Transverse colon (tissue), 4 donors: Measurements from ENCODE around the gene CIDEA. TPM values are rescaled to one million over a fixed set of nuclear protein-coding genes. Genes with fewer than 3 reads are reported as not detected.
"Not testable (repeated sequence)": the region's sequence is repeated elsewhere in the genome, so short reads cannot be mapped to it uniquely, and the experiment has no call there.

Experiments used
- DNase-seq: peaks from one replicate; pipeline ENCODE4 v3.0.0-alpha.2; 2019
- H3K27ac ChIP-seq, 4 donors: fragments of 200-600 bp; sonication (generic); 2 replicates each; pipeline ENCODE4 v1.5.1; 2016 to 2018; ENCODE audit warnings: inconsistent platforms in 4 of 4
- H3K27me3 ChIP-seq: fragments of 200-600 bp; sonication (generic); 2 replicates; pipeline ENCODE4 v1.5.1; 2017; ENCODE audit warnings: inconsistent platforms
- H3K36me3 ChIP-seq, 4 donors: fragments of 200-600 bp; sonication (generic); 2 replicates each; pipeline ENCODE4 v1.5.1; 2017 to 2019; ENCODE audit warnings: inconsistent platforms in 4 of 4
- H3K4me1 ChIP-seq, 4 donors: fragments of 200-600 bp; sonication (generic); 2 replicates each; pipeline ENCODE4 v1.5.1; 2017 to 2020; ENCODE audit warnings: inconsistent platforms in 4 of 4
- H3K4me3 ChIP-seq, 4 donors: fragments of 200-600 bp; sonication (generic); 1 replicate in 1 of 4; 2 replicates in 3 of 4; pipeline versions ENCODE4 v1.5.1 to v1.6.1; 2017 to 2019; ENCODE audit warnings: inconsistent platforms in 4 of 4
- H3K9me3 ChIP-seq, 2 donors: fragments of 200-600 bp; sonication (generic); 2 replicates each; pipeline ENCODE4 v1.5.1; 2017 to 2019; ENCODE audit warnings: inconsistent platforms in 2 of 2
- CTCF ChIP-seq, 5 experiments: fragments of 200-600 bp in 3 of 5; fragments of 450-650 bp in 2 of 5; sonication (generic) in 3 of 5; IDR thresholded peaks; 1 replicate in 2 of 5; 2 replicates in 3 of 5; pipeline ENCODE4 v1.5.1; 2016 to 2017; ENCODE audit warnings: antibody characterized with exemption in 5 of 5, inconsistent platforms in 3 of 5, mild to moderate bottlenecking in 2 of 5, moderate library complexity in 1 of 5
- EP300 ChIP-seq: sonication (generic); formaldehyde crosslinking; IDR thresholded peaks from one replicate; pipeline ENCODE4 v1.6.1; 2017; ENCODE audit warnings: antibody characterized with exemption, low read depth
- POLR2A ChIP-seq: fragments of 450-650 bp; IDR thresholded peaks from one replicate; pipeline ENCODE4 v1.6.1; 2016; ENCODE audit warnings: antibody characterized with exemption, mild to moderate bottlenecking, moderate library complexity
- POLR2AphosphoS5 ChIP-seq, 3 donors: sonication (generic); formaldehyde crosslinking; IDR thresholded peaks; one replicate each; pipeline ENCODE4 v1.6.1; 2016; ENCODE audit warnings: antibody characterized with exemption in 3 of 3
- WGBS, 2 donors: methylation state at CpG; one replicate each; pipeline ENCODE4 v1.1.5; 2018; ENCODE audit warnings: low coverage in 1 of 2; 5-methylcytosine and 5-hydroxymethylcytosine counted together
- in situ Hi-C, 4 donors: fragments of 200-750 bp; cut with MboI; loops; one replicate each; pipeline versions ENCODE4 v1.15.0 to v1.15.1; 2017; ENCODE audit warnings: low sequenced_read_pairs in 3 of 4, low pct_ligation_motif_present in 1 of 4, low pct_unique_long_range_greater_than_20kb in 1 of 4
- intact Hi-C: fragments of 100-400 bp; cut with DNase I; formaldehyde crosslinking; loops from one replicate; pipeline ENCODE4 v1.15.1; 2023; ENCODE audit warnings: low total_unique reads
- total RNA-seq, 4 donors: library from RNA; depleted of rRNA; stranded (reverse); fragments of >200 nt; gene quantifications; one replicate each; pipeline ENCODE4 v1.1.0, GENCODE V29; 2016

CIDEA gene
- total RNA-seq, 4 donors from 2014 or later, result 0.68 to 3.8 (median 3.7) TPM; not detected in 1

GRCh38 chr18:12238826-12239225 lies 15.3 kb upstream of the CIDEA start:
- no peaks in the 10 kb centered on the region for H3K4me1 ChIP-seq
- H3K36me3 ChIP-seq, result no peaks in the 10 kb centered on the region
- in situ Hi-C loops (loop anchor here in 2 of 4 donors (10.0 to 25.0 kb wide), 3 partner anchors 144 to 1634 kb away; partner anchors contain the start of gene ANKRD62 (in 1 of the 2)), intact Hi-C loops (no loop called here)
- no peaks in the 10 kb centered on the region for H3K9me3 ChIP-seq
- H3K27me3 ChIP-seq, result no peaks in the 10 kb centered on the region
- no peak for TF ChIP-seq POLR2AphosphoS5 (IDR thresholded peaks at IDR 0.05)
- TF ChIP-seq EP300, result no peak
- TF ChIP-seq POLR2A, result no peak
- no peak for TF ChIP-seq CTCF (IDR thresholded peaks at IDR 0.05)
- no peak for DNase-seq
- H3K4me3 ChIP-seq, result no peak overlapping the region
- 37 to 43% methylated on average over 3 of the region's 3 CpGs for WGBS, 2 donors
- H3K27ac ChIP-seq, result no peak overlapping the region

GRCh38 chr18:12239431-12239830 lies 14.7 kb upstream of the CIDEA start:
- intact Hi-C loops (no loop called here), in situ Hi-C loops (loop anchor here in 2 of 4 donors (10.0 to 25.0 kb wide), 3 partner anchors 145 to 1635 kb away; partner anchors contain the start of gene ANKRD62 (in 1 of the 2))
- H3K9me3 ChIP-seq, result no peaks in the 10 kb centered on the region
- no peaks in the 10 kb centered on the region for H3K36me3 ChIP-seq
- 82 to 90% methylated on average over 2 to 6 of the region's 6 CpGs for WGBS, 2 donors
- no peak overlapping the region for H3K27ac ChIP-seq
- TF ChIP-seq EP300 (no peak), CTCF (IDR thresholded peaks at IDR 0.05) (no peak), POLR2AphosphoS5 (IDR thresholded peaks at IDR 0.05) (no peak), POLR2A (no peak)
- no peaks in the 10 kb centered on the region for H3K4me1 ChIP-seq
- H3K4me3 ChIP-seq, result no peak overlapping the region
- H3K27me3 ChIP-seq, result no peaks in the 10 kb centered on the region
- no peak for DNase-seq

DNA sequence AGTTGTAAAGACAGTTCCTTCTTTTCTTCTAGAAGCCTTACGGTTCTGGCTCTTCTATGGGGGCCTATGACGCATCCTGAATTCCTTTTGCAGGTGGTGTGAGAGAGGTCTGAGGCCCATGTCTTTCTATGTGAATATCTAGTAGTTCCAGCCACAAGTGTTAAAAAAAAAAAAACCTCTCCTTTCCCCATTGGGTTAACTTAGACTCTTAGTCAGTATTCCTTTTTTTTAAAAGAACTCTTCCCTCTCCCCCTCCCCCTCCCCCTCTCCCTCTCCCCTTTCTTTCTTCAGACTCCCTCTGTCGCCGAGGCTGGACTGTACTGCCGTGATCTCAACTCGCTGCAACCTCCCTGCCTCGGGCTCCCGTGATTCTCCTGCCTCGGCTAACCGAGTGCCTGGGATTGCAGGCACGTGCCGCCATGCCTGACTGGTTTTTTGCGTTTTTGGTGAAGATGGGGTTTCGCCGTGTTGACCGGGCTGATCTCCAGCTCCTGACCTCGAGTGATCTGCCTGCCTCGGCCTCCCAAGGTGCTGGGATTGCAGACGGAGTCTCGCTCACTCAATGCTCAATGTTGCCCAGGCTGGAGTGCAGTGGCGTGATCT lies 11.4 kb upstream of the CIDEA start:
- no peak for TF ChIP-seq CTCF (IDR thresholded peaks at IDR 0.05)
- no peak for TF ChIP-seq EP300
- TF ChIP-seq POLR2A, result no peak
- no peak for TF ChIP-seq POLR2AphosphoS5 (IDR thresholded peaks at IDR 0.05)
- Histone ChIP-seq H3K27ac (no peak overlapping the region), H3K27me3 (peaks cover 8% of the 10 kb centered on the region), H3K4me3 (no peak overlapping the region), H3K4me1 (no peaks in the 10 kb centered on the region), H3K9me3 (no peaks in the 10 kb centered on the region), H3K36me3 (no peaks in the 10 kb centered on the region)
- in situ Hi-C loops (loop anchor here in 2 of 4 donors (10.0 to 25.0 kb wide), 2 partner anchors 148 to 1630 kb away; partner anchors contain the start of gene ANKRD62 (in 1 of the 2)), intact Hi-C loops (no loop called here)
- no peak for DNase-seq
- WGBS, 2 donors, result 94 to 100% methylated on average over 1 to 21 of the region's 21 CpGs

DNA sequence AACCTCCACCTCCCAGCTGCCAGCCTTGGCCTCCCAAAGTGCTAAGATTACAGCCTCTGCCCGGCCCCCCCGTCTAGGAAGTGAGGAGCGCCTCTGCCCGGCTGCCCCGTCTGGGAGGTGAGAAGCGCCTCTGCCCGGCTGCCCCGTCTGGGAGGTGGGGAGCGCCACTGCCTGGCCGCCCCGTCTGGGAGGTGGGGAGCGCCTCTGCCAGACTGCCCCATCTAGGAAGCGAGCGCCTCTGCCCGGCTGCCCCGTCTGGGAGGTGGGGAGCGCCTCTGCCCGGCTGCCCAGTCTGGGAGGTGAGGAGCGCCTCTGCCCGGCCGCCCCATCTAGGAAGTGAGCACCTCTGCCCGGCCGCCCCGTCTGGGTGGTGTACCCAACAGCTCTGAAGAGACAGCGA lies 10.9 kb upstream of the CIDEA start:
- DNase-seq, H3K4me3 ChIP-seq, H3K27ac ChIP-seq, H3K4me1 ChIP-seq, H3K27me3 ChIP-seq, H3K9me3 ChIP-seq, intact Hi-C loops, H3K36me3 ChIP-seq: not testable (repeated sequence)
- WGBS, 2 donors, result 96% methylated on average over 17 of the region's 25 CpGs; no CpG with 5 or more reads in 1 of the 2 donors
- in situ Hi-C loops, result loop anchor here in 2 of 4 donors (10.0 to 25.0 kb wide), 2 partner anchors 148 to 1631 kb away; partner anchors contain the start of gene ANKRD62 (in 1 of the 2)
